GM13976 (cell line): ENCODE data around the gene DAPL1.

Experiments used
- DNase-seq: peaks from one replicate; pipeline ENCODE4 v3.0.0; 2012; ENCODE audit warnings: low spot score
- CTCF ChIP-seq: IDR thresholded peaks from 2 replicates; pipeline ENCODE4 v1.5.1; 2012; ENCODE audit warnings: borderline replicate concordance, mild to moderate bottlenecking; ENCODE audit not compliant: insufficient read depth; ENCODE audit errors: extremely low read depth, missing control alignments, control extremely low read depth
- in situ Hi-C: fragments of 300-500 bp; cut with MboI; formaldehyde crosslinking; loops from one replicate; pipeline ENCODE4 v1.12.0; 2022; ENCODE audit warnings: low sequenced_read_pairs, mixed read lengths, inconsistent platforms; ENCODE audit not compliant: unreplicated experiment

DAPL1 gene

GRCh38 chr2:158762336-158762735 lies 32.8 kb upstream of the DAPL1 start:
- in situ Hi-C loops: no loop called here
- no peak for TF ChIP-seq CTCF
- no peak for DNase-seq

GRCh38 chr2:158766524-158766923 lies 28.6 kb upstream of the DAPL1 start:
- no peak for DNase-seq
- TF ChIP-seq CTCF: no peak
- in situ Hi-C loops: no loop called here

- no peak for DNase-seq
- in situ Hi-C loops: no loop called here
- TF ChIP-seq CTCF: no peak
These were observed 22.6 kb upstream of the DAPL1 start for GRCh38 chr2:158772306-158773078.

- in situ Hi-C loops: no loop called here
- TF ChIP-seq CTCF: no peak
- DNase-seq: no peak
These were observed 22.0 kb upstream of the DAPL1 start for GRCh38 chr2:158773121-158773520.

- no peak for TF ChIP-seq CTCF
- in situ Hi-C loops: no loop called here
- no peak for DNase-seq
These were observed 20.4 kb upstream of the DAPL1 start for GRCh38 chr2:158774681-158775080.

GRCh38 chr2:158775273-158776027 lies 19.7 kb upstream of the DAPL1 start:
- in situ Hi-C loops: no loop called here
- TF ChIP-seq CTCF: no peak
- no peak for DNase-seq
